Neural cell (in vitro differentiated cells): ENCODE results near the gene ARID3A.

Experiments used
- CTCF ChIP-seq: fragments of 450-650 bp; IDR thresholded peaks from 2 replicates; pipeline ENCODE4 v1.5.1; 2014; ENCODE audit warnings: antibody characterized with exemption, mild to moderate bottlenecking, moderate library complexity; ENCODE audit not compliant: poor library complexity, severe bottlenecking
- EP300 ChIP-seq: fragments of 450-650 bp; conservative IDR thresholded peaks from 2 replicates; pipeline ENCODE4 v1.6.1; 2014; ENCODE audit warnings: antibody characterized with exemption, mild to moderate bottlenecking, moderate library complexity; ENCODE audit not compliant: poor library complexity, severe bottlenecking
- EZH2 ChIP-seq: fragments of 200-600, 300-800 bp; shearing (Covaris generic), sonication (generic); IDR thresholded peaks from 2 replicates; pipeline ENCODE4 v1.6.1; 2014; ENCODE audit warnings: antibody characterized with exemption, low read length, borderline replicate concordance, mild to moderate bottlenecking; ENCODE audit not compliant: insufficient read depth, poor library complexity, severe bottlenecking
- MXI1 ChIP-seq: fragments of 450-650 bp; conservative IDR thresholded peaks from 2 replicates; pipeline ENCODE4 v1.6.1; 2014; ENCODE audit warnings: antibody characterized with exemption, mild to moderate bottlenecking; ENCODE audit not compliant: poor library complexity, severe bottlenecking
- POLR2AphosphoS5 ChIP-seq: IDR thresholded peaks from 2 replicates; pipeline ENCODE4 v1.6.1; 2012
- RAD21 ChIP-seq: fragments of 450-650 bp; conservative IDR thresholded peaks from 2 replicates; pipeline ENCODE4 v1.6.1; 2014; ENCODE audit warnings: antibody characterized with exemption, mild to moderate bottlenecking, moderate library complexity
- REST ChIP-seq: IDR thresholded peaks from 2 replicates; pipeline ENCODE4 v1.6.1; 2012; ENCODE audit warnings: borderline replicate concordance
- TAF1 ChIP-seq: IDR thresholded peaks from 2 replicates; pipeline ENCODE4 v1.6.1; 2012; ENCODE audit warnings: low read depth

- TF ChIP-seq POLR2AphosphoS5 (no peak), EP300 (no peak), RAD21 (no peak), CTCF (no peak), TAF1 (no peak), MXI1 (no peak), EZH2 (no peak), REST (no peak)
Measured at GRCh38 chr19:884420-885211, 41.2 kb upstream of the ARID3A start.
